ENCODE data around the gene FLT3LG.
A peak's percentile ranks its signal among the peaks of the same experiment; 100 is the strongest.

The FLT3LG gene

DNA sequence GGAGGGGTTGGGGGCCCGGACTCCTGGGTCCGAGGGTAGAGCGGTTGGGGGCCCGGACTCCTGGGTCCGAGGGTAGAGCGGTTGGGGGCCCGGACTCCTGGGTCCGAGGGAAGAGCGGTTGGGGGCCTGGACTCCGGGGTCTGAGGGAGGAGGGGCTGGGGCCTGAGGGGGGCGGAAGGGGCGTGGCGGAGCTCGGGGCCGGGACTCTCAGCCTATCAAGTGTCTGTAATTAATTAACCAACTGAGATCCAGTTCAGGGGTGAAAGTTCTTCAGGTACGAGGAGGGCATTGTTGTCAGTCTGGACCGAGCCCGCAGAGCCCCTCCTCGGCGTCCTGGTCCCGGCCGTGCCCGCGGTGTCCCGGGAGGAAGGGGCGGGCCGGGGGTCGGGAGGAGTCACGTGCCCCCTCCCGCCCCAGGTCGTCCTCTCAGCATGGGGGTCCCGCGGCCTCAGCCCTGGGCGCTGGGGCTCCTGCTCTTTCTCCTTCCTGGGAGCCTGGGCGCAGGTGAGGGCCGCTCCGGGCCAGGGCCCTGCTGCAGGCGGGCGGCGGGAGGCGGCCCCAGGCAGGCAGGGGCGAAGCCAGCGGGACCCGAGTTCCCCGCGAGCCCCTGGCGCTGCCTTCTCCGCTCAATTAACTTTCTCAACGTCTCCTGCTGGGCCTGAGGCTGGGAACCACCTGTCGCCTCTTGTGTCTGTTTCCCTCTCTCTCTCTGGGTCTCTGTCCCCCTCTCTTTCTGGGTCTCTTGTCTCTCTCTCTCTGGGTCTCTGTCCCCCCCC lies 39.1 kb downstream of the FLT3LG start:
- no peak for DNase-seq (ENCODE audit: low read depth in 2 of 2)

GRCh38 chr19:49513746-49514118 lies 39.7 kb downstream of the FLT3LG start:
- no peak for DNase-seq (ENCODE audit: low read depth in 2 of 2)

DNA sequence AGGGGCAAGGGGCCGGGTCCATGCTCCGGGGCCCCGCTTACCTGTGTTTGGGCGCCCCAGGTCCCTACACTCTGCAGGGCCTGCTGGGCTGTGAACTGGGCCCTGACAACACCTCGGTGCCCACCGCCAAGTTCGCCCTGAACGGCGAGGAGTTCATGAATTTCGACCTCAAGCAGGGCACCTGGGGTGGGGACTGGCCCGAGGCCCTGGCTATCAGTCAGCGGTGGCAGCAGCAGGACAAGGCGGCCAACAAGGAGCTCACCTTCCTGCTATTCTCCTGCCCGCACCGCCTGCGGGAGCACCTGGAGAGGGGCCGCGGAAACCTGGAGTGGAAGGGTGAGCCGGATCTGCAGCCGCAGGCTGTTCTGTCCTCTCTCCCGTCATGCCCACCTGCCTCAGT lies 40.1 kb downstream of the FLT3LG start:
- no peak for DNase-seq (ENCODE audit: low read depth in 2 of 2)

- DNase-seq (ENCODE audit: low read depth in 2 of 2): no peak
Measured at GRCh38 chr19:49515767-49516166, 41.8 kb downstream of the FLT3LG start.

DNA sequence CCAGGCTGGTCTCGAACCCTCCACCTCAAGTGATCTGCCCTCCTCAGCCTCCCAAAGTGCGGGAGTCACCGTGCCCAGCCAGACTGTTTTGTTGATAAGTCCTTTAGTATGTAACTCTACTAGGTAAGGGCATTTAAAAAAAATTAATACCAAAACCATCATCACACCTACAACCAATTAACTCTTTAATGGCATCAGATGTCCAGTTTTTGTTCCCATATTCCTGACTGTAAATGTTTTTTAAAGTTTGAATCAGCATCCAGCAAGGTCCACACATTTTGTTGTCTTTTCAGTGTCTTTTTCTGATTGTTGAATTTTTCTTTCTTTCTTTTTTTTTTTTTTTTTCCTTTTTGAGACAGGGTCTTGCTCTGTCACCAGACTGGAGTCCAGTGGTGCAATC lies 44.0 kb downstream of the FLT3LG start:
- DNase-seq (ENCODE audit: low read depth in 2 of 2): no peak

- no peak for DNase-seq (ENCODE audit: low read depth in 2 of 2)
Measured at GRCh38 chr19:49520705-49521319, 46.8 kb downstream of the FLT3LG start.

- DNase-seq (ENCODE audit: low read depth in 2 of 2): no peak
Measured at GRCh38 chr19:49524812-49525455, 50.9 kb downstream of the FLT3LG start.

DNA sequence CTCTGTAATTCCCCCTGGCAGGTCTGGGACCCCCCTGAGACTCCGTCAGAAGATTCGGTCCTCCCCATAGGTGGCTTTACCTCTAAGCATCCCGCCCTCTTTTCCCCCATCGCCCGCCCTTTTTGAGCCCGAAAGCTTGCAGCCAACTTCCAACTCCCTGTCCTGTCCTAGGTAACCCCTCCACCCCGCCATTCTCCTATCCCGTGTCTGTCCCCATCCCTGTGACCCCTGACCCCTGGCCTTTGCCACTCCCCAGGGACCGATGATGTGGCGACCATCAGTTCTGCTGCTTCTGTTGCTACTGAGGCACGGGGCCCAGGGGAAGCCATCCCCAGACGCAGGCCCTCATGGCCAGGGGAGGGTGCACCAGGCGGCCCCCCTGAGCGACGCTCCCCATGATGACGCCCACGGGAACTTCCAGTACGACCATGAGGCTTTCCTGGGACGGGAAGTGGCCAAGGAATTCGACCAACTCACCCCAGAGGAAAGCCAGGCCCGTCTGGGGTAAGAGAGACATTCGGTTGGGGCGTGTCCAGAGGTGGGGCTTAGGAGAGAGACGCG lies 54.3 kb downstream of the FLT3LG start:
- no peak for DNase-seq (ENCODE audit: low read depth in 2 of 2)

DNA sequence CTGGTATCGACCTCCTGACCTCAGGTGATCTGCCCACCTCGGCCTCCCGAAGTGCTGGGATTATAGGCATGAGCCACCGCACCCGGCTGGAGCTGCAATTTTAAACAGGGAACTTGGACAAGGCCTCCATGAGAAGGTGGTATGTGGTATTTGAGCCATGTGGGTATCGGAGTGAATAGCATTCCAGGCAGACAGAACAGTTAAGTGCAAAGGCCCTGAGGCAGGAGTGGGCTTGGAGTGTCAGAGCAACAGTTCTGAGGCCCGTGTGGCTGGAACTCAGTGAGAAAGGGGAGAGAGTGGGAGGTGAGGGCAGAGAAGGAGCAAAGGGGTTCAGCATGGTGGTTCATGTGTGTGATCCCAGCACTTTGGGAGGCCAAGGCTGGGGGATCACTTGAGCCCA lies 56.7 kb downstream of the FLT3LG start:
- no peak for DNase-seq (ENCODE audit: low read depth in 2 of 2)

GRCh38 chr19:49533551-49534488 lies 59.8 kb downstream of the FLT3LG start:
- DNase-seq (ENCODE audit: low read depth in 2 of 2): peak; percentile 79 to 82

- DNase-seq (ENCODE audit: low read depth in 2 of 2): no peak
Measured at GRCh38 chr19:49534632-49535385, 60.8 kb downstream of the FLT3LG start.

Measured in stimulated activated CD4-positive, alpha-beta T cell treated with anti-CD3 and anti-CD28 coated beads, Interleukin-4, amount 100 ng/mL, for 48 hours (primary cell).